Tibial nerve (tissue), 4 donors: ENCODE results near the gene UVSSA. TPM values are rescaled to one million over a fixed set of nuclear protein-coding genes. Genes with fewer than 3 reads are reported as not detected.
A peak's percentile ranks its signal among the peaks of the same experiment; 100 is the strongest.

Experiments used
- DNase-seq, 2 donors: peaks; one replicate each; pipeline ENCODE4 v3.0.0-alpha.2; 2019; ENCODE audit warnings: low spot score in 2 of 2
- H3K27ac ChIP-seq, 4 donors: fragments of 200-600 bp; sonication (generic) in 3 of 4; one replicate each; pipeline ENCODE4 v1.5.1; 2017 to 2019; ENCODE audit warnings: mild to moderate bottlenecking in 1 of 4
- H3K27me3 ChIP-seq, 2 donors: fragments of 200-600 bp; sonication (generic) in 1 of 2; one replicate each; pipeline versions ENCODE4 v1.5.1 to v1.6.0; 2017 to 2019
- H3K36me3 ChIP-seq, 3 donors: fragments of 200-600 bp; sonication (generic); one replicate each; pipeline ENCODE4 v1.5.1; 2018 to 2019
- H3K4me1 ChIP-seq, 4 donors: fragments of 200-600 bp; sonication (generic) in 3 of 4; one replicate each; pipeline ENCODE4 v1.5.1; 2017 to 2019
- H3K4me3 ChIP-seq, 4 donors: fragments of 200-600 bp; sonication (generic) in 3 of 4; one replicate each; pipeline ENCODE4 v1.5.1; 2017 to 2019; ENCODE audit warnings: mild to moderate bottlenecking in 1 of 4, moderate library complexity in 1 of 4
- H3K9me3 ChIP-seq, 4 donors: fragments of 200-600 bp; sonication (generic) in 3 of 4; one replicate each; pipeline ENCODE4 v1.5.1; 2017 to 2019
- EP300 ChIP-seq, 2 donors: sonication (generic); formaldehyde crosslinking; IDR thresholded peaks; one replicate each; pipeline ENCODE4 v1.6.1; 2017; ENCODE audit warnings: antibody characterized with exemption in 2 of 2, mild to moderate bottlenecking in 1 of 2
- POLR2A ChIP-seq, 2 donors: fragments of 450-650 bp; IDR thresholded peaks; one replicate each; pipeline ENCODE4 v1.6.1; 2017; ENCODE audit warnings: antibody characterized with exemption in 2 of 2, mild to moderate bottlenecking in 2 of 2, moderate library complexity in 2 of 2
- WGBS, 2 donors: methylation state at CpG; one replicate each; pipeline ENCODE4 v1.1.5; 2018; 5-methylcytosine and 5-hydroxymethylcytosine counted together
- total RNA-seq, 4 donors: library from RNA; depleted of rRNA; stranded (reverse); fragments of >200 nt; gene quantifications; one replicate each; pipeline ENCODE4 v1.1.0, GENCODE V29; 2016
- TF ChIP-seq, protein P1 (sequence below), 5 experiments: fragments of 200-600 bp in 3 of 5; fragments of 450-650 bp in 2 of 5; sonication (generic) in 3 of 5; IDR thresholded peaks; one replicate each; pipeline ENCODE4 v1.5.1; 2016 to 2019; ENCODE audit warnings: antibody characterized with exemption in 5 of 5, mild to moderate bottlenecking in 3 of 5, moderate library complexity in 2 of 5

Gene UVSSA
- total RNA-seq, 4 donors from 2014 or later: 29.8 to 72.0 (median 30.4) TPM

DNA sequence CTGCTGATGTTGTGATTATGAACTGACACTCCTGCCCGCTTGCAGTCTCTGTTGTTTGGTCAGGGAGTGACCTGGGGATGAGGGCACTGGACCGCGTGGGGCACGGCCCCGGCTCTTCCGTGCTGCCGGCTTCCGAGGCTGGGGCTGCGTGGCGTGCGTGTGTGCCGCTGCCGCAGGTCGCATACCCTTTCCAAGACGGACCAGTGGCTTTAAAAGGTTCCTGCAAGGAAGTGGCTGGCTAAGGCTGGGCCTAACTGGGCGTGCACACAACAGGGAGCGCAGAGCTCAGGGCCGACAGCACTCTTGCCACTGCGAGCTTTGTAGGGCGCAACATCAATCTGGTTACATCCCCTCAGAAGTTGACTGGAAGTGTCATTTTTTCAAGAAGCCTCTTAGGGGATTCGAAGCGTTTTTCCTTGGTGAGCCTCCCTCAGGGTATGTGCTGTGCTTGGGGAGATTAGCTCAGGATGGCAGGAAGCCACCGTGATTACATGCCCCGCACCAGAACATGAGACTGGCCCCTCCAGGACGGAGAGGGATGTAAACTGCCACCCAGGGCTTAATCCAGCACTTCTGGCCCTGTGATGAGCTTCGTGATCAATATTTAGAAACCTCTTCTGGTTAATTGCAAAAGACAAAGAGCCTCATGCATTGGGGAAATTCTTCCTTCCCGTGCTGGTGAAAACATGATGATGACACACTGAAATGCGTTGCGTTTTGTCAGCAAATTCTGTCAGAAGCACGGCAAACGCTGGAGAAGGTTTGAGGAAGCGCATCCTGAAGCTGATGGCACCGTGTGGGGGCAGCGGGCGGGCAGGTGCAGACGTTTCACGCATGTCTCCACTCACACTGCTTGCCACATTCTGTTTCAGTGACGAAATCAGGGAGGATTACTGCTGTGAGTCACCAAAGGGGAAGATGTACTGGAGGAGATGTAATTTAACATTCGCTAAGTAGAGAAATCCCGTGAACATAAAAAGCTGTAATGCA is 46.2 kb upstream of the UVSSA start:
- H3K36me3 ChIP-seq: peaks cover 0 to 54% (median 0%) of the 10 kb centered on the region in 3 donors
- peaks cover 0 to 54% (median 2%) of the 10 kb centered on the region in 4 donors for H3K4me1 ChIP-seq
- no peaks in the 10 kb centered on the region for H3K9me3 ChIP-seq
- WGBS, 2 donors: 85% methylated on average over 39 to 40 of the region's 40 CpGs
- H3K27ac ChIP-seq: peak overlapping the region in 2 of 4 donors; percentile 65 to 67
- DNase-seq: peak in 1 of 2 donors; percentile 50
- no peaks in the 10 kb centered on the region for H3K27me3 ChIP-seq
- peak in 1 of 2 donors; percentile 80 for TF ChIP-seq EP300 (IDR thresholded peaks at IDR 0.05)
- TF ChIP-seq, protein P1, sequence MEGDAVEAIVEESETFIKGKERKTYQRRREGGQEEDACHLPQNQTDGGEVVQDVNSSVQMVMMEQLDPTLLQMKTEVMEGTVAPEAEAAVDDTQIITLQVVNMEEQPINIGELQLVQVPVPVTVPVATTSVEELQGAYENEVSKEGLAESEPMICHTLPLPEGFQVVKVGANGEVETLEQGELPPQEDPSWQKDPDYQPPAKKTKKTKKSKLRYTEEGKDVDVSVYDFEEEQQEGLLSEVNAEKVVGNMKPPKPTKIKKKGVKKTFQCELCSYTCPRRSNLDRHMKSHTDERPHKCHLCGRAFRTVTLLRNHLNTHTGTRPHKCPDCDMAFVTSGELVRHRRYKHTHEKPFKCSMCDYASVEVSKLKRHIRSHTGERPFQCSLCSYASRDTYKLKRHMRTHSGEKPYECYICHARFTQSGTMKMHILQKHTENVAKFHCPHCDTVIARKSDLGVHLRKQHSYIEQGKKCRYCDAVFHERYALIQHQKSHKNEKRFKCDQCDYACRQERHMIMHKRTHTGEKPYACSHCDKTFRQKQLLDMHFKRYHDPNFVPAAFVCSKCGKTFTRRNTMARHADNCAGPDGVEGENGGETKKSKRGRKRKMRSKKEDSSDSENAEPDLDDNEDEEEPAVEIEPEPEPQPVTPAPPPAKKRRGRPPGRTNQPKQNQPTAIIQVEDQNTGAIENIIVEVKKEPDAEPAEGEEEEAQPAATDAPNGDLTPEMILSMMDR (IDR thresholded peaks at IDR 0.05): no peak
- no peak overlapping the region for H3K4me3 ChIP-seq

DNA sequence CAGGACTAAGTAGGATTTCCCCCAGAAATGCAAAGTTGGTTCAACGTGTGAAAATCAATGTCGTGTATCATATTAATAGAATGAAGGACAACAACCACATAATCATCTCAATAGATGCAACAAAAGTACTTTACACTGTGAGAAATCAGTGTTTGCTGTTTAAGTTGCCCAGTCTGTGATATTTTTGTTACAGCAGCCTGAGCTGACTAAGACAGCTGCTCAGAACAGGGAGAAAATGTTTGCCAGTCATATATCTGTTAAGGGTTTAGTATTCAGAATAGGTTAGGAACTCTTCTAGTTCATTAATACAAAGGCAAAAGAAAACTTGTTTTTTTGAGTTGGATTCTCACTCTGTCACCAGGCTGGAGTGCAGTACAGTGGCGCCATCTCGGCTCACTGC is 44.8 kb upstream of the UVSSA start:
- Histone ChIP-seq H3K36me3 (peaks cover 0 to 47% (median 0%) of the 10 kb centered on the region in 3 donors), H3K4me1 (peaks cover 0 to 48% (median 2%) of the 10 kb centered on the region in 4 donors), H3K27ac (no peak overlapping the region), H3K9me3 (no peaks in the 10 kb centered on the region), H3K27me3 (no peaks in the 10 kb centered on the region), H3K4me3 (no peak overlapping the region)
- no peak for DNase-seq
- TF ChIP-seq POLR2A (IDR thresholded peaks at IDR 0.05) (no peak), EP300 (IDR thresholded peaks at IDR 0.05) (no peak)
- TF ChIP-seq, protein P1 (IDR thresholded peaks at IDR 0.05): no peak
- WGBS, 2 donors: 49 to 95% methylated on average over 4 of the region's 4 CpGs

DNA sequence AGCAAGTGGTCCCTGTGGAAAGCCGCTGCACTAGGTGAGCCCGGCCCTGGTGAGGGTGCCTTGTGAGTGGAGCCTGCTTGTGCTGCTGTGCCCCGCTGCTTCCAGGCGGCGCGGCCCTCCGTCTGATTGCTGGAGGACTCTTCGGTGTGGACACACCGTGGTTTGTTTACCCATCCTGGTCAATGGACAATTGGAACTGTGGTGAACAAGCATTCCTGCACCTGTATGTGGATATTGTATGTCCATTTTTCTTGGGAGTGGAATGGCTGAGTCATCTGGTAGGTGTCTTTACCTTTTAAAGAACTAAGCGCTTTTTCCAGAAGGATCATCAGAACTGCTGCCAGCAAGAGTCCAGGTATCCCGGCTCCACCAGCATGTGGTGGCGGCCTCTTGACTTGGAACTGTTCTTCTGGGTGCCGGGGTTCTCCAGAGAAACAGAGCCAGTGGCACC is 41.7 kb upstream of the UVSSA start:
- no peak overlapping the region for H3K4me3 ChIP-seq
- peaks cover 0 to 16% (median 0%) of the 10 kb centered on the region in 3 donors for H3K36me3 ChIP-seq
- WGBS, 2 donors: 94 to 97% methylated on average over 13 of the region's 13 CpGs
- no peak overlapping the region for H3K27ac ChIP-seq
- TF ChIP-seq EP300 (IDR thresholded peaks at IDR 0.05) (no peak), POLR2A (IDR thresholded peaks at IDR 0.05) (no peak)
- TF ChIP-seq, protein P1 (IDR thresholded peaks at IDR 0.05): no peak
- no peaks in the 10 kb centered on the region for H3K9me3 ChIP-seq
- peaks cover 6 to 46% (median 19%) of the 10 kb centered on the region in 4 donors for H3K4me1 ChIP-seq
- H3K27me3 ChIP-seq: no peaks in the 10 kb centered on the region
- DNase-seq: no peak

DNA sequence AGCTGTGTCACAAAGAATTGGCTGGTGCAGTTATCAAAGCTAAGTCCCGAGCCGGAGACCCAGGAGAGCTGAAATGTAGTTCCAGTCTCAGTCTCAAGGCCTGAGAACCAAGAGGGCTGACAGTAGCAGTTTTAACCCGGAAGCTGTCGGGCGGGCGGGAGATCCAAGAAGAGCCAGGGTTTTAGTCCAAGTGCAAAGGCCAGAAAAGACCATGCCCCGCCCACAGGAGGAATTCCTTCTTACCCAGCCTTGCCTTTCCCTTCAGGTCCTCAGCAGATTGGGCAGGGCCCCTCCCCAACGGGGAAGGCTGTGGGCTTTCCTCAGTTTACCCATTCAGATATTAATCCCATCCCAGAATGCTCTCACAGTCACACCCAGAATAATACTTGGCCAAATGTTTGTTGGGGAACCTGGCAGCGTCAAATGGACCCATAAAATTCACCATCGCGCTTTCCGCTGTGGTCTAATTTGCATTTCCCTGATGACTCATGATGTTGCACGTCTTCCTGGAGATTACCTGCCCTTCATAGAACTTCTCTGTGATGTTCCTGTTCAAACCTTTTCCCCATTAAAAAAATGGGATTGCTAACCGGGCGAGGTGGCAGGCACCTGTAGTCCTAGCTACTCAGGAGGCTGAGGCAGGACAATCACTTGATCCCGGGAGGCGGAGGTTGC is 41.1 kb upstream of the UVSSA start:
- no peak for TF ChIP-seq POLR2A (IDR thresholded peaks at IDR 0.05)
- TF ChIP-seq, protein P1 (IDR thresholded peaks at IDR 0.05): no peak
- no peak for TF ChIP-seq EP300 (IDR thresholded peaks at IDR 0.05)
- Histone ChIP-seq H3K4me1 (peaks cover 6 to 46% (median 22%) of the 10 kb centered on the region in 4 donors), H3K36me3 (peaks cover 0 to 10% (median 0%) of the 10 kb centered on the region in 3 donors), H3K27ac (no peak overlapping the region), H3K9me3 (no peaks in the 10 kb centered on the region), H3K4me3 (no peak overlapping the region), H3K27me3 (no peaks in the 10 kb centered on the region)
- WGBS, 2 donors: 85 to 86% methylated on average over 17 of the region's 17 CpGs
- no peak for DNase-seq
